HEK293 (cell line): ENCODE data around the gene CD207.

Experiments
- CTCF ChIA-PET: fragments of 350-600 bp; formaldehyde crosslinking; extraction: SDS; loops from one replicate; lab custom pipeline; 2021; ENCODE audit warnings: antibody characterized with exemption; lab: Yijun Ruan, JAX
- POLR2A ChIA-PET: fragments of 300-600 bp; formaldehyde crosslinking; extraction: SDS; loops from one replicate; lab custom pipeline; 2020; ENCODE audit warnings: antibody characterized with exemption, inconsistent platforms; lab: Yijun Ruan, JAX
- H3K27ac ChIP-seq: fragments of 200-500 bp; sonication (Bioruptor generic); 2 replicates; pipeline ENCODE4 v1.5.1; 2014; ENCODE audit warnings: low read depth, low read length, control low read depth, inconsistent platforms; ENCODE audit errors: extremely low read depth
- H3K36me3 ChIP-seq, 2 experiments: fragments of 200-500 bp in 1 of 2; sonication (Bioruptor generic) in 1 of 2; 1 replicate in 1 of 2; 2 replicates in 1 of 2; pipeline ENCODE4 v1.5.1; 2014 to 2017; ENCODE audit warnings: inconsistent platforms in 2 of 2, low read length in 2 of 2; ENCODE audit not compliant: control insufficient read depth in 2 of 2, insufficient read depth in 1 of 2
- H3K4me1 ChIP-seq: fragments of 200-500 bp; sonication (Bioruptor generic); 2 replicates; pipeline ENCODE4 v1.5.1; 2014; ENCODE audit warnings: mild to moderate bottlenecking, low read length, inconsistent platforms; ENCODE audit not compliant: control insufficient read depth, insufficient read depth
- H3K4me3 ChIP-seq: 2 replicates; pipeline ENCODE4 v1.5.1; 2011; ENCODE audit warnings: low read depth, mild to moderate bottlenecking, control low read depth, low read length, moderate library complexity
- H3K9me3 ChIP-seq: fragments of 200-500 bp; sonication (Bioruptor generic); 2 replicates; pipeline ENCODE4 v1.5.1; 2014; ENCODE audit warnings: low read depth, low read length, inconsistent platforms; ENCODE audit not compliant: control insufficient read depth, insufficient read depth
- BCL11B ChIP-seq: fragments of 450-650 bp; formaldehyde crosslinking; IDR thresholded peaks from 2 replicates; pipeline ENCODE4 v1.5.1; 2016; ENCODE audit warnings: low read depth, missing biosample characterization, missing genetic modification characterization
- GFI1B ChIP-seq: fragments of 450-650 bp; formaldehyde crosslinking; IDR thresholded peaks from 2 replicates; pipeline ENCODE4 v1.5.1; 2016; ENCODE audit warnings: missing biosample characterization, missing genetic modification characterization
- KLF9 ChIP-seq: fragments of 450-650 bp; formaldehyde crosslinking; IDR thresholded peaks from 2 replicates; pipeline ENCODE4 v1.5.1; 2016; ENCODE audit warnings: missing biosample characterization, missing genetic modification characterization, low read depth
- PRDM1 ChIP-seq: fragments of 450-650 bp; formaldehyde crosslinking; IDR thresholded peaks from 2 replicates; pipeline ENCODE4; 2016; ENCODE audit warnings: missing biosample characterization, missing genetic modification characterization
- PRDM10 ChIP-seq: fragments of 450-650 bp; formaldehyde crosslinking; IDR thresholded peaks from 2 replicates; pipeline ENCODE4 v1.5.1; 2016; ENCODE audit warnings: missing biosample characterization, missing genetic modification characterization
- ZBTB1 ChIP-seq: fragments of 450-650 bp; formaldehyde crosslinking; IDR thresholded peaks from 2 replicates; pipeline ENCODE4 v1.5.1; 2016; ENCODE audit warnings: missing biosample characterization, missing genetic modification characterization
- ZBTB10 ChIP-seq: fragments of 450-650 bp; formaldehyde crosslinking; IDR thresholded peaks from 2 replicates; pipeline ENCODE4 v1.5.1; 2016; ENCODE audit warnings: missing biosample characterization, missing genetic modification characterization
- ZBTB7A ChIP-seq: fragments of 450-650 bp; formaldehyde crosslinking; IDR thresholded peaks from 2 replicates; pipeline ENCODE4 v1.5.1; 2016; ENCODE audit warnings: low read depth, missing biosample characterization, missing genetic modification characterization
- ZFP3 ChIP-seq: fragments of 450-650 bp; formaldehyde crosslinking; IDR thresholded peaks from 2 replicates; pipeline ENCODE4 v1.5.1; 2016; ENCODE audit warnings: low read depth, missing biosample characterization, missing genetic modification characterization
- ZFP69B ChIP-seq: fragments of 450-650 bp; formaldehyde crosslinking; IDR thresholded peaks from 2 replicates; pipeline ENCODE4 v1.5.1; 2016; ENCODE audit warnings: missing biosample characterization, missing genetic modification characterization
- ZNF133 ChIP-seq: fragments of 450-650 bp; formaldehyde crosslinking; IDR thresholded peaks from 2 replicates; pipeline ENCODE4 v1.5.1; 2016; ENCODE audit warnings: missing biosample characterization, missing genetic modification characterization
- ZNF140 ChIP-seq: fragments of 450-650 bp; formaldehyde crosslinking; IDR thresholded peaks from 2 replicates; pipeline ENCODE4 v1.5.1; 2016; ENCODE audit warnings: missing biosample characterization, missing genetic modification characterization
- ZNF155 ChIP-seq: fragments of 450-650 bp; formaldehyde crosslinking; IDR thresholded peaks from 2 replicates; pipeline ENCODE4 v1.5.1; 2016; ENCODE audit warnings: missing biosample characterization, missing genetic modification characterization
- ZNF221 ChIP-seq: fragments of 450-650 bp; formaldehyde crosslinking; IDR thresholded peaks from 2 replicates; pipeline ENCODE4 v1.5.1; 2017; ENCODE audit warnings: missing biosample characterization, missing genetic modification characterization, borderline replicate concordance
- ZNF239 ChIP-seq: fragments of 450-650 bp; formaldehyde crosslinking; IDR thresholded peaks from 2 replicates; pipeline ENCODE4 v1.5.1; 2016; ENCODE audit warnings: missing biosample characterization, missing genetic modification characterization
- ZNF248 ChIP-seq: fragments of 450-650 bp; formaldehyde crosslinking; IDR thresholded peaks from 2 replicates; pipeline ENCODE4 v1.5.1; 2017; ENCODE audit warnings: missing biosample characterization, missing genetic modification characterization
- ZNF274 ChIP-seq, 2 experiments: fragments of 200-500 bp in 1 of 2; fragments of 450-650 bp in 1 of 2; sonication (Bioruptor generic) in 1 of 2; formaldehyde crosslinking in 1 of 2; IDR thresholded peaks; 2 replicates each; pipeline versions ENCODE4 v1.5.1 to v1.6.1; 2014 to 2016; ENCODE audit warnings: borderline replicate concordance in 1 of 2, inconsistent platforms in 1 of 2, low read length in 1 of 2, missing biosample characterization in 1 of 2, missing genetic modification characterization in 1 of 2
- ZNF335 ChIP-seq: fragments of 450-650 bp; formaldehyde crosslinking; conservative IDR thresholded peaks from 2 replicates; pipeline ENCODE4 v1.5.1; 2016; ENCODE audit warnings: missing biosample characterization, missing genetic modification characterization
- ZNF350 ChIP-seq: fragments of 450-650 bp; formaldehyde crosslinking; IDR thresholded peaks from 2 replicates; pipeline ENCODE4 v1.5.0; 2017; ENCODE audit warnings: missing biosample characterization, mild to moderate bottlenecking, missing genetic modification characterization
- ZNF48 ChIP-seq: fragments of 450-650 bp; formaldehyde crosslinking; IDR thresholded peaks from 2 replicates; pipeline ENCODE4 v1.5.1; 2016; ENCODE audit warnings: missing biosample characterization, missing genetic modification characterization
- ZNF530 ChIP-seq: fragments of 450-650 bp; formaldehyde crosslinking; IDR thresholded peaks from 2 replicates; pipeline ENCODE4 v1.5.1; 2016; ENCODE audit warnings: low read depth, missing biosample characterization, missing genetic modification characterization
- ZNF544 ChIP-seq: fragments of 450-650 bp; formaldehyde crosslinking; IDR thresholded peaks from 2 replicates; pipeline ENCODE4 v1.5.0; 2017; ENCODE audit warnings: missing biosample characterization, missing genetic modification characterization
- ZNF571 ChIP-seq: fragments of 450-650 bp; formaldehyde crosslinking; IDR thresholded peaks from 2 replicates; pipeline ENCODE4 v1.5.0; 2017; ENCODE audit warnings: missing biosample characterization, missing genetic modification characterization
- ZNF610 ChIP-seq: fragments of 450-650 bp; formaldehyde crosslinking; IDR thresholded peaks from 2 replicates; pipeline ENCODE4 v1.5.1; 2016; ENCODE audit warnings: missing biosample characterization, missing genetic modification characterization, borderline replicate concordance
- ZNF624 ChIP-seq: fragments of 450-650 bp; formaldehyde crosslinking; IDR thresholded peaks from 2 replicates; pipeline ENCODE4 v1.5.1; 2017; ENCODE audit warnings: missing biosample characterization, missing genetic modification characterization
- ZNF654 ChIP-seq: fragments of 450-650 bp; formaldehyde crosslinking; IDR thresholded peaks from 2 replicates; pipeline ENCODE4 v1.5.1; 2016; ENCODE audit warnings: low read depth, missing biosample characterization, missing genetic modification characterization
- ZNF658 ChIP-seq: fragments of 450-650 bp; formaldehyde crosslinking; IDR thresholded peaks from 2 replicates; pipeline ENCODE4; 2016; ENCODE audit warnings: missing biosample characterization, missing genetic modification characterization
- ZNF785 ChIP-seq: fragments of 450-650 bp; formaldehyde crosslinking; IDR thresholded peaks from 2 replicates; pipeline ENCODE4 v1.5.1; 2016; ENCODE audit warnings: missing biosample characterization, missing genetic modification characterization
- ZNF837 ChIP-seq: fragments of 450-650 bp; formaldehyde crosslinking; IDR thresholded peaks from 2 replicates; pipeline ENCODE4 v1.5.1; 2016; ENCODE audit warnings: missing biosample characterization, missing genetic modification characterization
- ZSCAN30 ChIP-seq: fragments of 450-650 bp; IDR thresholded peaks from 2 replicates; pipeline ENCODE4 v1.5.1; 2018; ENCODE audit warnings: missing biosample characterization, mild to moderate bottlenecking, missing genetic modification characterization, moderate library complexity

Gene CD207

GRCh38 chr2:70854411-70854810 is 18.8 kb upstream of the CD207 start:
- TF ChIP-seq ZNF274 (IDR thresholded peaks at IDR 0.05; ENCODE audit: low read length) (no peak), ZNF274 (tag by site-specific recombination; IDR thresholded peaks at IDR 0.05; ENCODE audit: borderline replicate concordance) (no peak), ZNF350 (no peak), ZNF140 (tag by site-specific recombination) (no peak), ZNF837 (tag by site-specific recombination) (no peak), BCL11B (tag by site-specific recombination) (no peak), ZFP3 (tag by site-specific recombination) (no peak), ZFP69B (tag by site-specific recombination) (no peak), ZBTB1 (tag by site-specific recombination) (no peak), ZNF155 (tag by site-specific recombination) (no peak), KLF9 (tag by site-specific recombination) (no peak), ZNF658 (tag by site-specific recombination) (no peak), ZSCAN30 (tag by site-specific recombination) (no peak), PRDM10 (no peak), ZNF48 (no peak), ZNF785 (tag by site-specific recombination) (no peak), ZNF248 (no peak), ZNF654 (no peak), ZBTB7A (no peak), ZNF624 (tag by site-specific recombination) (no peak)
- CTCF ChIA-PET, result interaction anchor here (2.5 kb wide), 1 partner anchor 93 kb away, joined by 8 read pairs; no protein-coding TSS in a partner anchor

GRCh38 chr2:70852824-70853223 is 17.2 kb upstream of the CD207 start:
- H3K36me3 ChIP-seq, result no peaks in the 10 kb centered on the region
- TF ChIP-seq ZNF335 (tag by site-specific recombination) (no peak), ZNF610 (tag by site-specific recombination) (no peak)
- TF ChIP-seq, all 188 proteins: peak for 0
- H3K9me3 ChIP-seq, result no peaks in the 10 kb centered on the region
- H3K4me1 ChIP-seq, result no peaks in the 10 kb centered on the region; the same call in 1 of the 2 replicates
- CTCF ChIA-PET, result interaction anchor here (0.6 to 2.0 kb wide), 5 partner anchors 9 to 95 kb away, joined by 3 to 23 read pairs (median 4); no protein-coding TSS in a partner anchor
- H3K4me3 ChIP-seq, result no peak overlapping the region
- POLR2A ChIA-PET, result no interaction called here
- H3K27ac ChIP-seq, result no peak overlapping the region

More at GRCh38 chr2:70854411-70854810, 18.8 kb upstream of the CD207 start:
- Histone ChIP-seq H3K4me3 (no peak overlapping the region), H3K4me1 (no peaks in the 10 kb centered on the region; the same call in 1 of the 2 replicates), H3K9me3 (no peaks in the 10 kb centered on the region), H3K27ac (no peak overlapping the region), H3K36me3 (no peaks in the 10 kb centered on the region)
- POLR2A ChIA-PET, result no interaction called here

- CTCF ChIA-PET, result interaction anchor here (0.7 to 2.0 kb wide), 6 partner anchors 10 to 132 kb away, joined by 3 to 23 read pairs (median 3); no protein-coding TSS in a partner anchor
- H3K27ac ChIP-seq, result no peak overlapping the region
- no peak overlapping the region for H3K4me3 ChIP-seq
- H3K36me3 ChIP-seq, result no peaks in the 10 kb centered on the region
- no peaks in the 10 kb centered on the region; the same call in 1 of the 2 replicates for H3K4me1 ChIP-seq
- no peaks in the 10 kb centered on the region for H3K9me3 ChIP-seq
- POLR2A ChIA-PET, result no interaction called here
- TF ChIP-seq ZNF221 (tag by site-specific recombination) (no peak), GFI1B (tag by site-specific recombination) (no peak), ZNF571 (no peak), ZNF530 (tag by site-specific recombination) (no peak), ZNF133 (tag by site-specific recombination) (no peak), ZNF239 (tag by site-specific recombination) (no peak), PRDM1 (tag by site-specific recombination) (no peak), ZBTB10 (tag by site-specific recombination) (no peak), ZNF544 (tag by site-specific recombination) (no peak)
Measured at GRCh38 chr2:70851704-70852103, 16.1 kb upstream of the CD207 start.
